Adrenal gland (tissue), 12 donors: Measurements from ENCODE around the gene RPTOR. TPM values are rescaled to one million over a fixed set of nuclear protein-coding genes. Genes with fewer than 3 reads are reported as not detected.

Experiments used
- DNase-seq, 7 donors: peaks; one replicate each; pipeline ENCODE4 v3.0.0-alpha.2; 2019 to 2020
- H3K27ac ChIP-seq, 5 donors: fragments of 200-600 bp; sonication (generic) in 4 of 5; 1 replicate in 3 of 5; 2 replicates in 2 of 5; pipeline versions ENCODE4 v1.5.1 to v1.8.0; 2016 to 2020; ENCODE audit warnings: mild to moderate bottlenecking in 1 of 5
- H3K27me3 ChIP-seq: fragments of 200-600 bp; 2 replicates; pipeline ENCODE4 v1.8.0; 2021
- H3K36me3 ChIP-seq, 2 donors: fragments of 200-600 bp; replicated peaks in 1 of 2; 1 replicate in 1 of 2; 2 replicates in 1 of 2; pipeline versions ENCODE4 v1.5.1 to v1.8.0; 2018 to 2022
- H3K4me1 ChIP-seq, 2 donors: fragments of 200-600 bp; replicated peaks in 1 of 2; 1 replicate in 1 of 2; 2 replicates in 1 of 2; pipeline versions ENCODE4 v1.5.1 to v1.8.0; 2018 to 2021
- H3K4me3 ChIP-seq, 4 donors: fragments of 200-600 bp; sonication (generic) in 3 of 4; one replicate each; pipeline ENCODE4 v1.5.1; 2016 to 2018
- H3K9me3 ChIP-seq, 3 donors: fragments of 200-600 bp; sonication (generic) in 1 of 3; replicated peaks in 1 of 3; 1 replicate in 2 of 3; 2 replicates in 1 of 3; pipeline versions ENCODE4 v1.5.1 to v1.8.0; 2016 to 2021
- CTCF ChIP-seq, 6 experiments: fragments of 450-650 bp in 4 of 6; fragments of 200-600 bp in 2 of 6; sonication (generic) in 1 of 6; IDR thresholded peaks; 1 replicate in 5 of 6; 2 replicates in 1 of 6; pipeline versions ENCODE4 v1.5.1 to v1.8.0; 2016 to 2021; ENCODE audit warnings: antibody characterized with exemption in 6 of 6, mild to moderate bottlenecking in 2 of 6, moderate library complexity in 1 of 6
- POLR2A ChIP-seq, 2 donors: fragments of 450-650 bp; IDR thresholded peaks; one replicate each; pipeline ENCODE4 v1.6.1; 2017; ENCODE audit warnings: antibody characterized with exemption in 2 of 2, mild to moderate bottlenecking in 2 of 2, moderate library complexity in 1 of 2
- WGBS, 4 donors: extraction: QIAGEN DNeasy Blood & Tissue Kit in 2 of 4; methylation state at CpG; one replicate each; pipeline versions ENCODE4 v1.1.5 to v1.1.7; 2013 to 2017; 5-methylcytosine and 5-hydroxymethylcytosine counted together
- intact Hi-C, 2 donors: fragments of 100-400 bp; cut with DNase I; formaldehyde crosslinking; loops; one replicate each; pipeline versions ENCODE4 v1.14.1 to v1.15.0; 2022 to 2023
- polyA plus RNA-seq, 3 donors: library from polyadenylated mRNA; stranded (reverse); fragments of 200-250 nt in 2 of 3; fragments of 350-450 nt in 1 of 3; fragmentation: Illumina TruSeq in 1 of 3; extraction: RNeasy Lipid Tissue Mini Kit (QIAGEN cat#74804) in 1 of 3; gene quantifications; one replicate each; pipeline ENCODE4 v1.2.3, GENCODE V29; 2013 to 2014
- total RNA-seq, 9 donors: library from RNA; depleted of rRNA in 4 of 9; stranded (reverse); fragments of >200 nt in 4 of 9; fragments of 120-200 nt in 1 of 9; fragmentation: NEBNext Ultra II Directional in 1 of 9; extraction: Animal tissue kit (Norgen Biotek cat#: 25700) in 1 of 9; gene quantifications; one replicate each; pipeline versions ENCODE4 v1.1.0 to v1.2.4, GENCODE V29; 2013 to 2023
- donor health status: healthy with polysubstance abuse.
- donor health status: Bipolar disorder and iron deficiency.
- donor health status: DM: yes; HTN: yes; CAD: no.
- donor health status: DM: no; HTN: no; CAD: no.
- donor health status: DM: no; HTN: no; CAD: no.
- donor health status: DM: yes; HTN: yes; CAD: no.

The RPTOR gene
- total and polyA plus RNA-seq, 12 donors = 9.7 to 53.3 (median 29.7) TPM

DNA sequence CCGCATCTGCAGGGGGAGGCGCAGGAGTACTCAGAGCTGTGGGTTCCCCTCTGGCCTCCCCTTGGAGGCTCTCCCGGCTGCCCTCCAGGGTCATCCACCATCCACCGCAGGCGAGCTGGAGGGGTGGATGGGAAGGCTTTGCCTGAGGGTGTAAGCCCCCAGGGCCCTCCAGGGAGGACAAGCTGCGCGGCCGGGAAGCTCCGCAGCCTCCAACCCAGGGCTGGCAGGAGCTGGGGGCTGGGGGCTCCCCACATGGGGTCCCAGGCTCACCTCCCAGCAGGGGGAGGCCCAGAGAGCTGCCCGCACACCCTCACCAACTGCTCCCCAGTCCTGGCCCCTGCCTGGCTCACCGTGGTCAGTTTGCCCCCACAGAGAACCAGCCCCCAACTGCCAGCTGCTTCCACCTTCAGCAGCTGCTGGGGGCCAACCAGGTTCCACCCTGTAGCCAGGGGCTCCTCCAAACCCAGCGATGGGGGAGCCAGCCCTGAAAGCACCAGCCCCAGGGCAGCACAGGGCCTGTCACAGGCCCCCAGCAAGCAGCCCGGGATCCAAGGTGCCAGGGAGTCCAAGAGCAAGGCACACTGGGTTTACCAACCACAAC is 427.2 kb downstream of the RPTOR start:
- TF ChIP-seq POLR2A (IDR thresholded peaks at IDR 0.05) = no peak
- no peak for TF ChIP-seq CTCF (IDR thresholded peaks at IDR 0.05)
- no peaks in the 10 kb centered on the region for H3K36me3 ChIP-seq
- 60 to 79% (median 73%) methylated on average over 1 to 13 of the region's 13 CpGs for WGBS, 4 donors
- no peak for DNase-seq
- peaks cover 8 to 13% of the 10 kb centered on the region in 2 donors for H3K4me1 ChIP-seq
- no peak overlapping the region for H3K4me3 ChIP-seq
- no peaks in the 10 kb centered on the region for H3K27me3 ChIP-seq
- intact Hi-C loops = no loop called here
- H3K27ac ChIP-seq = no peak overlapping the region
- H3K9me3 ChIP-seq = no peaks in the 10 kb centered on the region

GRCh38 chr17:80976701-80977100 is 432.1 kb downstream of the RPTOR start:
- no peak overlapping the region for H3K27ac ChIP-seq
- H3K9me3 ChIP-seq = no peaks in the 10 kb centered on the region
- H3K4me3 ChIP-seq = no peak overlapping the region
- 81 to 87% (median 83%) methylated on average over 3 of the region's 3 CpGs for WGBS, 4 donors
- TF ChIP-seq POLR2A (IDR thresholded peaks at IDR 0.05) (no peak), CTCF (IDR thresholded peaks at IDR 0.05) (no peak)
- no peaks in the 10 kb centered on the region for H3K27me3 ChIP-seq
- no peak for DNase-seq
- H3K36me3 ChIP-seq = no peaks in the 10 kb centered on the region
- intact Hi-C loops = no loop called here
- peaks cover 4 to 8% of the 10 kb centered on the region in 2 donors for H3K4me1 ChIP-seq

DNA sequence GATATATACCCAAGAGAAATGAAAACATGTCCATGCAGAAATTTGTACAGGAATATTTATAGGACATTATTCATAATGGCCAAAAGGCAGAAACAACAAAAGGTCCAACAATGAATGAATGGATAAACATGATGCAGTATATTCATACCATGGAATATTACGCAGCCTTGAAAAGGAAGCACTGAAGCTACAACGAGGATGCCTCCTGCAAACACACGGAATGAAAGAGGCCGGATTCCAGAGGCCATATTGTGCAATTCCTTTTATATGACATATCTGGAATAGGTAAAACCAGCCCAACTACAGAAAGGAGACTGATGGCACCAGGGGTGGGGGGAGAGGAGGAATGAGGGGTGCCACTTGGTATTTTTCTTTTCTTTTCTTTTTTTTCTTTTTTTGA is 432.5 kb downstream of the RPTOR start:
- intact Hi-C loops = no loop called here
- no peak for DNase-seq
- H3K4me3 ChIP-seq = no peak overlapping the region
- WGBS, 4 donors = 84 to 91% (median 87%) methylated on average over 4 of the region's 4 CpGs
- H3K27ac ChIP-seq = no peak overlapping the region
- H3K27me3 ChIP-seq = no peaks in the 10 kb centered on the region
- H3K9me3 ChIP-seq = no peaks in the 10 kb centered on the region
- H3K36me3 ChIP-seq = no peaks in the 10 kb centered on the region
- TF ChIP-seq CTCF (IDR thresholded peaks at IDR 0.05) (no peak), POLR2A (IDR thresholded peaks at IDR 0.05) (no peak)
- peaks cover 4 to 8% of the 10 kb centered on the region in 2 donors for H3K4me1 ChIP-seq

DNA sequence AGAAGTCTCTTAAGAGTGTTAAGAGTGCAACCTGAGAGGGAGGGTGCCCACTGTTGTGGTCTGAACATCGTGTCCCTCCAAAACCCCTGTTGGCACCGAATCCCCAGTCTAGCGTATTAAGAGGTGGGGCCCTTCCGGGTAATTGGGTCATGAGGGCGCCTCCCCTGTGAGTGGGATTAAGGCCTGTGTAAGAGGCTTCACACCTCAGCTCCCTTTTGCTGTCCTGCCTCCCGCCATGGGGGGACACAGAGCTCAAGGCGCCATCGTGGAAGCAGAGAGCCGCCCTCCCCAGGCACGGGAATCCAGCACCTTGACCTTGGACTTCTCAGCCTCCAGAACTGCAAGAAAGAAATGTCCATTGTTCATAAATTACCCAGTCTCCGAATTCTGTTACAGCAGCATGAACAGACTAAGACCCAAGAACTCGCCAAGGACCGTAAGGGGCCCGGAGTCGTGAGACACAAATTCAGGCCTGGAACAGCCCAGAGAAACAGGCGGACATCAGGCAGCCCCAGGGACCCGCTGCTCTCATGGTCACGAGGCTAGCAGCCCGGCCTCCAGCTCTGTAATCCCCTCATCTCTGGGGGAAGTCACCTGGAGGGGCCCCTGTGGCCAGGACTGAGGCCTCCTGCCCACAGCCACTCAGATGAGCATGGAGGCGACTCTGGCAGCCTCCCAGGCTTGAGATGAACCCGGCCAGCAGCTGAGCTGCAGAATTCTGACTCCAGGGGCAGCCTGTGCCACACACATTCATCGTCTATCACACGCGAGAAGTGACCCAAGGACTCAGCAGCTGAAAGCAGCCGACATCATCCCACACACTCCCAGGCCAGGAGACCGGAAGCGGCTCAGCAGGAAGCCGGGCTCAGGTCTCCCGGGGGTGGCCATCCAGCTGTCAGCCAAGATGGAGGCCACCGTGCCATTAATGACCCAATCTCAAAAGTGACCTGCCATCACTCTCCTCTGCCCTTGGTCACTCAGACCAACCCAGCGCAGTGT is 434.2 kb downstream of the RPTOR start:
- no peak for DNase-seq
- Histone ChIP-seq H3K4me1 (peaks cover 4 to 8% of the 10 kb centered on the region in 2 donors), H3K4me3 (no peak overlapping the region), H3K27me3 (no peaks in the 10 kb centered on the region), H3K27ac (no peak overlapping the region), H3K9me3 (no peaks in the 10 kb centered on the region), H3K36me3 (no peaks in the 10 kb centered on the region)
- intact Hi-C loops = no loop called here
- WGBS, 4 donors = 84 to 87% (median 85%) methylated on average over 17 to 31 of the region's 31 CpGs
- TF ChIP-seq CTCF (IDR thresholded peaks at IDR 0.05) (no peak), POLR2A (IDR thresholded peaks at IDR 0.05) (no peak)
